HG03064 (cell line): ENCODE data around the gene UMAD1.
A peak's percentile ranks its signal among the peaks of the same experiment; 100 is the strongest.

Experiments used
- ATAC-seq: cut with Tn5 transposase; IDR thresholded peaks from one replicate; pipeline ENCODE4 v1.9.1; 2021; ENCODE audit warnings: low read depth; ENCODE audit not compliant: unreplicated experiment

Gene UMAD1

GRCh38 chr7:7718492-7718891 lies 77.9 kb downstream of the UMAD1 start, which contains the start of gene RPA3:
RPA3 (minus strand) TSS chr7:7718607; CDS start chr7:7640418, 78,189 bp downstream.
- no peak for ATAC-seq

- ATAC-seq = peak; percentile 97
Observed at GRCh38 chr7:7719236-7719635, 78.7 kb downstream of the UMAD1 start.

- ATAC-seq = no peak
Observed at GRCh38 chr7:7720193-7720592, 79.6 kb downstream of the UMAD1 start.

GRCh38 chr7:7720750-7721621 lies 80.4 kb downstream of the UMAD1 start:
- no peak for ATAC-seq

GRCh38 chr7:7731732-7732131 lies 91.2 kb downstream of the UMAD1 start:
- ATAC-seq = no peak

- no peak for ATAC-seq
Observed at GRCh38 chr7:7732621-7733281, 92.2 kb downstream of the UMAD1 start.

GRCh38 chr7:7736671-7737070 lies 96.1 kb downstream of the UMAD1 start:
- no peak for ATAC-seq

GRCh38 chr7:7737674-7738073 lies 97.1 kb downstream of the UMAD1 start:
- ATAC-seq = no peak

- ATAC-seq = no peak
Observed at GRCh38 chr7:7738177-7738576, 97.6 kb downstream of the UMAD1 start.

- no peak for ATAC-seq
Observed at GRCh38 chr7:7738622-7739021, 98.1 kb downstream of the UMAD1 start.

- peak; percentile 66 for ATAC-seq
Observed at GRCh38 chr7:7739204-7740036, 98.9 kb downstream of the UMAD1 start.

- no peak for ATAC-seq
Observed at GRCh38 chr7:7740037-7740355, 99.4 kb downstream of the UMAD1 start.

- no peak for ATAC-seq
Observed at GRCh38 chr7:7742223-7742622, 101.7 kb downstream of the UMAD1 start.

GRCh38 chr7:7745258-7745657 lies 104.7 kb downstream of the UMAD1 start:
- no peak for ATAC-seq

GRCh38 chr7:7745966-7746365 lies 105.4 kb downstream of the UMAD1 start:
- ATAC-seq = no peak

GRCh38 chr7:7746458-7746857 lies 105.9 kb downstream of the UMAD1 start:
- no peak for ATAC-seq

- no peak for ATAC-seq
Observed at GRCh38 chr7:7750571-7751242, 110.2 kb downstream of the UMAD1 start.

- no peak for ATAC-seq
Observed at GRCh38 chr7:7751243-7752092, 110.9 kb downstream of the UMAD1 start.

- no peak for ATAC-seq
Observed at GRCh38 chr7:7756577-7756976, 116.0 kb downstream of the UMAD1 start.

- ATAC-seq = no peak
Observed at GRCh38 chr7:7757576-7757975, 117.0 kb downstream of the UMAD1 start.
